Coronary artery (tissue), 2 donors: ENCODE data around the gene TATDN3.
A peak's percentile ranks its signal among the peaks of the same experiment; 100 is the strongest.

Source experiments
- DNase-seq: peaks from one replicate; pipeline ENCODE4 v3.0.0-alpha.2; 2017; ENCODE audit warnings: low spot score
- H3K27ac ChIP-seq, 2 donors: fragments of 200-600 bp; sonication (generic); one replicate each; pipeline ENCODE4 v1.5.1; 2016 to 2019
- H3K4me3 ChIP-seq: fragments of 200-600 bp; sonication (generic); 2 replicates; pipeline ENCODE4 v1.5.1; 2016; ENCODE audit warnings: mild to moderate bottlenecking, moderate library complexity
- CTCF ChIP-seq: fragments of 200-600 bp; sonication (generic); IDR thresholded peaks from one replicate; pipeline ENCODE4 v1.5.1; 2019; ENCODE audit warnings: antibody characterized with exemption

TATDN3 gene

GRCh38 chr1:212752934-212753497, 38.7 kb upstream of the TATDN3 start:
- peak overlapping the region in 1 of 2 donors; percentile 55 for H3K27ac ChIP-seq
- peak overlapping the region; percentile 31 for H3K4me3 ChIP-seq
- DNase-seq = no peak
- TF ChIP-seq CTCF = no peak

GRCh38 chr1:212753749-212754148, 37.9 kb upstream of the TATDN3 start:
- DNase-seq = no peak
- TF ChIP-seq CTCF = no peak
- Histone ChIP-seq H3K4me3 (no peak overlapping the region), H3K27ac (no peak overlapping the region)

- no peak overlapping the region for H3K27ac ChIP-seq
- no peak for TF ChIP-seq CTCF
- H3K4me3 ChIP-seq = no peak overlapping the region
- DNase-seq = no peak
These were observed 37.5 kb upstream of the TATDN3 start for GRCh38 chr1:212754193-212754592.

- TF ChIP-seq CTCF = no peak
- no peak overlapping the region for H3K27ac ChIP-seq
- no peak overlapping the region for H3K4me3 ChIP-seq
- DNase-seq = no peak
These were observed 37.0 kb upstream of the TATDN3 start for GRCh38 chr1:212754680-212755079.

GRCh38 chr1:212759683-212760082, 32.0 kb upstream of the TATDN3 start:
- DNase-seq = no peak
- H3K4me3 ChIP-seq = no peak overlapping the region
- no peak for TF ChIP-seq CTCF
- H3K27ac ChIP-seq = no peak overlapping the region

- no peak for TF ChIP-seq CTCF
- Histone ChIP-seq H3K4me3 (no peak overlapping the region), H3K27ac (no peak overlapping the region)
- DNase-seq = no peak
These were observed 31.4 kb upstream of the TATDN3 start for GRCh38 chr1:212760126-212760823.

- no peak for TF ChIP-seq CTCF
- no peak for DNase-seq
- no peak overlapping the region for H3K4me3 ChIP-seq
- no peak overlapping the region for H3K27ac ChIP-seq
These were observed 29.5 kb upstream of the TATDN3 start for GRCh38 chr1:212762234-212762633.
